HEK293 (cell line): ENCODE data around the gene HRAS.

Experiments used
- CTCF ChIA-PET: fragments of 350-600 bp; formaldehyde crosslinking; extraction: SDS; loops from one replicate; lab custom pipeline; 2021; ENCODE audit warnings: antibody characterized with exemption; lab: Yijun Ruan, JAX
- POLR2A ChIA-PET: fragments of 300-600 bp; formaldehyde crosslinking; extraction: SDS; loops from one replicate; lab custom pipeline; 2020; ENCODE audit warnings: antibody characterized with exemption, inconsistent platforms; lab: Yijun Ruan, JAX
- H3K27ac ChIP-seq: fragments of 200-500 bp; sonication (Bioruptor generic); 2 replicates; pipeline ENCODE4 v1.5.1; 2014; ENCODE audit warnings: low read depth, low read length, control low read depth, inconsistent platforms; ENCODE audit errors: extremely low read depth
- H3K36me3 ChIP-seq, 2 experiments: fragments of 200-500 bp in 1 of 2; sonication (Bioruptor generic) in 1 of 2; 1 replicate in 1 of 2; 2 replicates in 1 of 2; pipeline ENCODE4 v1.5.1; 2014 to 2017; ENCODE audit warnings: inconsistent platforms in 2 of 2, low read length in 2 of 2; ENCODE audit not compliant: control insufficient read depth in 2 of 2, insufficient read depth in 1 of 2
- H3K4me1 ChIP-seq: fragments of 200-500 bp; sonication (Bioruptor generic); 2 replicates; pipeline ENCODE4 v1.5.1; 2014; ENCODE audit warnings: mild to moderate bottlenecking, low read length, inconsistent platforms; ENCODE audit not compliant: control insufficient read depth, insufficient read depth
- H3K4me3 ChIP-seq: 2 replicates; pipeline ENCODE4 v1.5.1; 2011; ENCODE audit warnings: low read depth, mild to moderate bottlenecking, control low read depth, low read length, moderate library complexity
- H3K9me3 ChIP-seq: fragments of 200-500 bp; sonication (Bioruptor generic); 2 replicates; pipeline ENCODE4 v1.5.1; 2014; ENCODE audit warnings: low read depth, low read length, inconsistent platforms; ENCODE audit not compliant: control insufficient read depth, insufficient read depth
- EGR2 ChIP-seq: fragments of 450-650 bp; formaldehyde crosslinking; IDR thresholded peaks from 2 replicates; pipeline ENCODE4 v1.5.1; 2016; ENCODE audit warnings: low read depth, missing biosample characterization, missing genetic modification characterization
- GLI2 ChIP-seq: fragments of 450-650 bp; formaldehyde crosslinking; IDR thresholded peaks from 2 replicates; pipeline ENCODE4; 2017; ENCODE audit warnings: missing biosample characterization, missing genetic modification characterization, low read depth, borderline replicate concordance
- KLF7 ChIP-seq: fragments of 450-650 bp; formaldehyde crosslinking; IDR thresholded peaks from 2 replicates; pipeline ENCODE4 v1.5.1; 2016; ENCODE audit warnings: missing biosample characterization, missing genetic modification characterization, borderline replicate concordance
- KLF9 ChIP-seq: fragments of 450-650 bp; formaldehyde crosslinking; IDR thresholded peaks from 2 replicates; pipeline ENCODE4 v1.5.1; 2016; ENCODE audit warnings: missing biosample characterization, missing genetic modification characterization, low read depth
- SALL2 ChIP-seq: fragments of 450-650 bp; formaldehyde crosslinking; IDR thresholded peaks from 2 replicates; pipeline ENCODE4 v1.5.0; 2017; ENCODE audit warnings: missing biosample characterization, mild to moderate bottlenecking, missing genetic modification characterization, borderline replicate concordance
- SP2 ChIP-seq: fragments of 450-650 bp; formaldehyde crosslinking; IDR thresholded peaks from 2 replicates; pipeline ENCODE4 v1.5.1; 2016; ENCODE audit warnings: missing biosample characterization, missing genetic modification characterization
- ZBTB21 ChIP-seq: fragments of 450-650 bp; formaldehyde crosslinking; IDR thresholded peaks from 2 replicates; pipeline ENCODE4 v1.5.1; 2017; ENCODE audit warnings: missing biosample characterization, missing genetic modification characterization
- ZFHX2 ChIP-seq: fragments of 450-650 bp; formaldehyde crosslinking; conservative IDR thresholded peaks from 2 replicates; pipeline ENCODE4 v1.5.1; 2016; ENCODE audit warnings: missing biosample characterization, missing genetic modification characterization
- ZNF202 ChIP-seq: fragments of 450-650 bp; formaldehyde crosslinking; IDR thresholded peaks from 2 replicates; pipeline ENCODE4 v1.5.1; 2016; ENCODE audit warnings: missing biosample characterization, missing genetic modification characterization, borderline replicate concordance
- ZNF529 ChIP-seq: fragments of 450-650 bp; formaldehyde crosslinking; IDR thresholded peaks from 2 replicates; pipeline ENCODE4 v1.5.1; 2017; ENCODE audit warnings: missing genetic modification characterization, missing biosample characterization; ENCODE audit not compliant: insufficient replicate concordance
- TF ChIP-seq, protein P1 (sequence below): fragments of 450-650 bp; formaldehyde crosslinking; IDR thresholded peaks from 2 replicates; pipeline ENCODE4 v1.5.1; 2016; ENCODE audit warnings: missing biosample characterization, missing genetic modification characterization
- TF ChIP-seq, protein P2 (sequence below): fragments of 450-650 bp; formaldehyde crosslinking; IDR thresholded peaks from 2 replicates; pipeline ENCODE4 v1.5.1; 2016; ENCODE audit warnings: missing biosample characterization, missing genetic modification characterization, borderline replicate concordance
- TF ChIP-seq, protein P3 (sequence below): fragments of 450-650 bp; formaldehyde crosslinking; IDR thresholded peaks from 2 replicates; pipeline ENCODE4 v1.5.1; 2016; ENCODE audit warnings: missing biosample characterization, missing genetic modification characterization, low read depth
- TF ChIP-seq, protein P4 (sequence below): fragments of 450-650 bp; formaldehyde crosslinking; IDR thresholded peaks from 2 replicates; pipeline ENCODE4 v1.5.1; 2017; ENCODE audit warnings: missing biosample characterization, missing genetic modification characterization
- TF ChIP-seq, protein P5 (sequence below): fragments of 450-650 bp; formaldehyde crosslinking; IDR thresholded peaks from 2 replicates; pipeline ENCODE4 v1.5.1; 2016; ENCODE audit warnings: missing biosample characterization, missing genetic modification characterization

HRAS gene

DNA sequence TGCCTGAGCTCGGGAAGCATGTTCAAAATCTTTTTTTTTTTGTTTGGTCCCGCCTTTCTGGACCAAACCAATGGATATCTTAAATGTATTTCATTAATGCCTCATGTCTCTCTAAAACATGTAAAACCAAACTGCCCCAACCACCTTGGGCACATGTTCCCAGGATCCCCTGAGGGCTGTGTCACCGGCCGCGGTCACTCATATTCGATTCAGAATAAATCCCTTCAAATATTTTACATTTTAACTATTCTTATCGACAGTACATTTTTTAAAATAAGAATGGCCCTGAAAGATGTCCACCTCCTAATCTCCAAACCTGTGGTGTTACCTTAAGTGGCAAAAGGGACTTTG, 30.4 kb downstream of the HRAS start:
- Histone ChIP-seq H3K36me3 (peaks cover 0 to 36% of the 10 kb centered on the region in 2 experiments; a peak in 1 of 3 replicates), H3K4me1 (no peaks in the 10 kb centered on the region), H3K4me3 (no peak overlapping the region), H3K9me3 (no peaks in the 10 kb centered on the region), H3K27ac (no peak overlapping the region)
- POLR2A ChIA-PET, result interaction anchor here (0.7 kb wide), 1 partner anchor 297 kb away, joined by 3 read pairs; no protein-coding TSS in a partner anchor
- CTCF ChIA-PET, result interaction anchor here (1.2 kb wide), 1 partner anchor 13 kb away, joined by 4 read pairs; no protein-coding TSS in a partner anchor
- TF ChIP-seq, protein P1, sequence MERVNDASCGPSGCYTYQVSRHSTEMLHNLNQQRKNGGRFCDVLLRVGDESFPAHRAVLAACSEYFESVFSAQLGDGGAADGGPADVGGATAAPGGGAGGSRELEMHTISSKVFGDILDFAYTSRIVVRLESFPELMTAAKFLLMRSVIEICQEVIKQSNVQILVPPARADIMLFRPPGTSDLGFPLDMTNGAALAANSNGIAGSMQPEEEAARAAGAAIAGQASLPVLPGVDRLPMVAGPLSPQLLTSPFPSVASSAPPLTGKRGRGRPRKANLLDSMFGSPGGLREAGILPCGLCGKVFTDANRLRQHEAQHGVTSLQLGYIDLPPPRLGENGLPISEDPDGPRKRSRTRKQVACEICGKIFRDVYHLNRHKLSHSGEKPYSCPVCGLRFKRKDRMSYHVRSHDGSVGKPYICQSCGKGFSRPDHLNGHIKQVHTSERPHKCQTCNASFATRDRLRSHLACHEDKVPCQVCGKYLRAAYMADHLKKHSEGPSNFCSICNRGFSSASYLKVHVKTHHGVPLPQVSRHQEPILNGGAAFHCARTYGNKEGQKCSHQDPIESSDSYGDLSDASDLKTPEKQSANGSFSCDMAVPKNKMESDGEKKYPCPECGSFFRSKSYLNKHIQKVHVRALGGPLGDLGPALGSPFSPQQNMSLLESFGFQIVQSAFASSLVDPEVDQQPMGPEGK (tag by site-specific recombination), result no peak
- TF ChIP-seq SALL2, result no peak
- no peak for TF ChIP-seq ZNF529 (tag by site-specific recombination)
- no peak for TF ChIP-seq ZNF202 (tag by site-specific recombination)
- no peak for TF ChIP-seq GLI2 (tag by site-specific recombination)
- TF ChIP-seq, protein P2, sequence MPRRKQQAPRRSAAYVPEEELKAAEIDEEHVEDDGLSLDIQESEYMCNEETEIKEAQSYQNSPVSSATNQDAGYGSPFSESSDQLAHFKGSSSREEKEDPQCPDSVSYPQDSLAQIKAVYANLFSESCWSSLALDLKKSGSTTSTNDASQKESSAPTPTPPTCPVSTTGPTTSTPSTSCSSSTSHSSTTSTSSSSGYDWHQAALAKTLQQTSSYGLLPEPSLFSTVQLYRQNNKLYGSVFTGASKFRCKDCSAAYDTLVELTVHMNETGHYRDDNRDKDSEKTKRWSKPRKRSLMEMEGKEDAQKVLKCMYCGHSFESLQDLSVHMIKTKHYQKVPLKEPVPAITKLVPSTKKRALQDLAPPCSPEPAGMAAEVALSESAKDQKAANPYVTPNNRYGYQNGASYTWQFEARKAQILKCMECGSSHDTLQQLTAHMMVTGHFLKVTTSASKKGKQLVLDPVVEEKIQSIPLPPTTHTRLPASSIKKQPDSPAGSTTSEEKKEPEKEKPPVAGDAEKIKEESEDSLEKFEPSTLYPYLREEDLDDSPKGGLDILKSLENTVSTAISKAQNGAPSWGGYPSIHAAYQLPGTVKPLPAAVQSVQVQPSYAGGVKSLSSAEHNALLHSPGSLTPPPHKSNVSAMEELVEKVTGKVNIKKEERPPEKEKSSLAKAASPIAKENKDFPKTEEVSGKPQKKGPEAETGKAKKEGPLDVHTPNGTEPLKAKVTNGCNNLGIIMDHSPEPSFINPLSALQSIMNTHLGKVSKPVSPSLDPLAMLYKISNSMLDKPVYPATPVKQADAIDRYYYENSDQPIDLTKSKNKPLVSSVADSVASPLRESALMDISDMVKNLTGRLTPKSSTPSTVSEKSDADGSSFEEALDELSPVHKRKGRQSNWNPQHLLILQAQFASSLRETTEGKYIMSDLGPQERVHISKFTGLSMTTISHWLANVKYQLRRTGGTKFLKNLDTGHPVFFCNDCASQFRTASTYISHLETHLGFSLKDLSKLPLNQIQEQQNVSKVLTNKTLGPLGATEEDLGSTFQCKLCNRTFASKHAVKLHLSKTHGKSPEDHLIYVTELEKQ, result no peak
- TF ChIP-seq, protein P3, sequence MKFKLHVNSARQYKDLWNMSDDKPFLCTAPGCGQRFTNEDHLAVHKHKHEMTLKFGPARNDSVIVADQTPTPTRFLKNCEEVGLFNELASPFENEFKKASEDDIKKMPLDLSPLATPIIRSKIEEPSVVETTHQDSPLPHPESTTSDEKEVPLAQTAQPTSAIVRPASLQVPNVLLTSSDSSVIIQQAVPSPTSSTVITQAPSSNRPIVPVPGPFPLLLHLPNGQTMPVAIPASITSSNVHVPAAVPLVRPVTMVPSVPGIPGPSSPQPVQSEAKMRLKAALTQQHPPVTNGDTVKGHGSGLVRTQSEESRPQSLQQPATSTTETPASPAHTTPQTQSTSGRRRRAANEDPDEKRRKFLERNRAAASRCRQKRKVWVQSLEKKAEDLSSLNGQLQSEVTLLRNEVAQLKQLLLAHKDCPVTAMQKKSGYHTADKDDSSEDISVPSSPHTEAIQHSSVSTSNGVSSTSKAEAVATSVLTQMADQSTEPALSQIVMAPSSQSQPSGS (tag by site-specific recombination), result no peak
- no peak for TF ChIP-seq KLF9 (tag by site-specific recombination)

DNA sequence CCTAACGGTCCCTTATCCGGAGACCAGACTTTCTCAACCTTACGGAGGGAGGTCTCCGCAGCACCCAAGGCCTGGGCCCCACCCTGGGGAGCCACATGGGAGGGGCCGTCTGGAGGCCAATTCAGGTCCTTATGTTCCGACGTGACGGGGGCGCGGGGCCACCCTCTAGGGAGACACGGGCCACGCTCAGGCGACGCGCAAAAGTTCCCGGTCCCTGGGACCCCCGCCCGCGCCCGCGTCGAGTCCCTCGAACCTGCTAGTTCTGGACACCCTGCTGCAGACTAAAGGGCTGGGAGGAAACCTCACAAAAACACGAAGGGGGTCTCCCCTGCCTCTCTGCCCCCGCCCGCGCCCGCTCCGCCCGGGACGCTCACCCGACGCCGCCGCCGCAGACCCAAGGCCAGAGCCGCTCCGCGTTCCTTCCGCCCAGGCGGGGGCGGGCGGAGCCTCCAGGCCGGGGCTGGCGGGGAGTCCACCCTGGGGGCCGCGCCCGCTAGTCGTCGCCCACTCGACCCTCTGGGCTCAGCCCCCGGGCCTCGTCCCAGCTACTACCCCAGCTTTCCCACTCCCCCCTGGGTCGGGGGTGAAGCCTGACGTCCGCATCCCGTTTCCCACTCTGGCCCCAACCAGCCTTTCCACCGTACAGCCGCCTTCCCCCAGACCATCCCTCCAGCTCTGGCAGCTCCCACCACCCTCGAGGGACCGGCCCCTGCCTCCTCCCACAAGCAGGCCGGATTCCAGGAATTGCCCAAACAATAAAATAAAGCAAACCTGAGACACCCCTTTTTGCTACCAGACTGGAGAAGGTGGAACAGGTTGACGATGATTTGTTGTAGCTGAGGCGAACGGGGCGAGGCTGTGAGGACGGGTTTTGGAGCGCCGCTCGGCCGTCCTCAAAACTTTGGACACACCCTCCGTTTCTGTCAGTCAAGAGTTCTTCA, 31.1 kb downstream of the HRAS start:
- Histone ChIP-seq H3K36me3 (peaks cover 0 to 39% of the 10 kb centered on the region in 2 experiments; a peak in 1 of 3 replicates), H3K27ac (no peak overlapping the region), H3K4me3 (no peak overlapping the region), H3K9me3 (no peaks in the 10 kb centered on the region), H3K4me1 (no peaks in the 10 kb centered on the region)
- ChIA-PET CTCF (interaction anchor here (1.2 kb wide), 1 partner anchor 14 kb away, joined by 4 read pairs; no protein-coding TSS in a partner anchor), POLR2A (no interaction called here)
- TF ChIP-seq EGR2 (tag by site-specific recombination) (0 out of 2 replicates have a peak, but pooled peaks have one; percentile 7), KLF7 (tag by site-specific recombination) (no peak), ZFHX2 (tag by site-specific recombination) (peak; percentile 47; the same call in 1 of the 2 replicates), SP2 (tag by site-specific recombination) (0 out of 2 replicates have a peak, but pooled peaks have one; percentile 20), ZBTB21 (no peak)
- TF ChIP-seq, protein P4, sequence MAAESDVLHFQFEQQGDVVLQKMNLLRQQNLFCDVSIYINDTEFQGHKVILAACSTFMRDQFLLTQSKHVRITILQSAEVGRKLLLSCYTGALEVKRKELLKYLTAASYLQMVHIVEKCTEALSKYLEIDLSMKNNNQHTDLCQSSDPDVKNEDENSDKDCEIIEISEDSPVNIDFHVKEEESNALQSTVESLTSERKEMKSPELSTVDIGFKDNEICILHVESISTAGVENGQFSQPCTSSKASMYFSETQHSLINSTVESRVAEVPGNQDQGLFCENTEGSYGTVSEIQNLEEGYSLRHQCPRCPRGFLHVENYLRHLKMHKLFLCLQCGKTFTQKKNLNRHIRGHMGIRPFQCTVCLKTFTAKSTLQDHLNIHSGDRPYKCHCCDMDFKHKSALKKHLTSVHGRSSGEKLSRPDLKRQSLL (tag by site-specific recombination), result no peak
- TF ChIP-seq, protein P5, sequence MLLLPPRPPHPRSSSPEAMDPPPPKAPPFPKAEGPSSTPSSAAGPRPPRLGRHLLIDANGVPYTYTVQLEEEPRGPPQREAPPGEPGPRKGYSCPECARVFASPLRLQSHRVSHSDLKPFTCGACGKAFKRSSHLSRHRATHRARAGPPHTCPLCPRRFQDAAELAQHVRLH (tag by site-specific recombination), result no peak
